ENCODE results near the gene GABRB1. TPM values are rescaled to one million over a fixed set of nuclear protein-coding genes. Genes with fewer than 3 reads are reported as not detected.

The GABRB1 gene
- total and polyA plus RNA-seq, 2 experiments from 2014 or later = 0.26 to 0.97 TPM

DNA sequence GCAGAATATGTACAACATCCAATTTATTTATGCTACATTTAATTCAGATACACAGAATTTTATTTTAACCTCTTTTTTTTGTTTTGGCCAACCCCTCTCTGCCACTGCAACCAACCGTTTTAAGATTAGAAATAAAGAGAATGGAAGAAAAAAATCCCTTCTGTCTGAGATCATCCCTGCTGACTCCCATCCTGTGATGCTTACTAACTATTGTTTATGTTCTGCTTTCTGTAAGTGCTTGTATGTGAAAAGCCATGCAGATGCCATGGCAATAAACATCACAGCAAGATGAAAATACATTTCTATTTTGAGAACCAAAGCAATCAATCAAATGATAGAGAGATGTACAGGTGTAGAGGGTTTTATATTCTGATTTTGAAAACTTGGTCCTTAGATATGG is 70.1 kb downstream of the GABRB1 start (continued):
- TF ChIP-seq, protein P1, sequence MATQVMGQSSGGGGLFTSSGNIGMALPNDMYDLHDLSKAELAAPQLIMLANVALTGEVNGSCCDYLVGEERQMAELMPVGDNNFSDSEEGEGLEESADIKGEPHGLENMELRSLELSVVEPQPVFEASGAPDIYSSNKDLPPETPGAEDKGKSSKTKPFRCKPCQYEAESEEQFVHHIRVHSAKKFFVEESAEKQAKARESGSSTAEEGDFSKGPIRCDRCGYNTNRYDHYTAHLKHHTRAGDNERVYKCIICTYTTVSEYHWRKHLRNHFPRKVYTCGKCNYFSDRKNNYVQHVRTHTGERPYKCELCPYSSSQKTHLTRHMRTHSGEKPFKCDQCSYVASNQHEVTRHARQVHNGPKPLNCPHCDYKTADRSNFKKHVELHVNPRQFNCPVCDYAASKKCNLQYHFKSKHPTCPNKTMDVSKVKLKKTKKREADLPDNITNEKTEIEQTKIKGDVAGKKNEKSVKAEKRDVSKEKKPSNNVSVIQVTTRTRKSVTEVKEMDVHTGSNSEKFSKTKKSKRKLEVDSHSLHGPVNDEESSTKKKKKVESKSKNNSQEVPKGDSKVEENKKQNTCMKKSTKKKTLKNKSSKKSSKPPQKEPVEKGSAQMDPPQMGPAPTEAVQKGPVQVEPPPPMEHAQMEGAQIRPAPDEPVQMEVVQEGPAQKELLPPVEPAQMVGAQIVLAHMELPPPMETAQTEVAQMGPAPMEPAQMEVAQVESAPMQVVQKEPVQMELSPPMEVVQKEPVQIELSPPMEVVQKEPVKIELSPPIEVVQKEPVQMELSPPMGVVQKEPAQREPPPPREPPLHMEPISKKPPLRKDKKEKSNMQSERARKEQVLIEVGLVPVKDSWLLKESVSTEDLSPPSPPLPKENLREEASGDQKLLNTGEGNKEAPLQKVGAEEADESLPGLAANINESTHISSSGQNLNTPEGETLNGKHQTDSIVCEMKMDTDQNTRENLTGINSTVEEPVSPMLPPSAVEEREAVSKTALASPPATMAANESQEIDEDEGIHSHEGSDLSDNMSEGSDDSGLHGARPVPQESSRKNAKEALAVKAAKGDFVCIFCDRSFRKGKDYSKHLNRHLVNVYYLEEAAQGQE (IDR thresholded peaks at IDR 0.05; ENCODE audit: unreplicated experiment) = no peak
- TF ChIP-seq, protein P2, sequence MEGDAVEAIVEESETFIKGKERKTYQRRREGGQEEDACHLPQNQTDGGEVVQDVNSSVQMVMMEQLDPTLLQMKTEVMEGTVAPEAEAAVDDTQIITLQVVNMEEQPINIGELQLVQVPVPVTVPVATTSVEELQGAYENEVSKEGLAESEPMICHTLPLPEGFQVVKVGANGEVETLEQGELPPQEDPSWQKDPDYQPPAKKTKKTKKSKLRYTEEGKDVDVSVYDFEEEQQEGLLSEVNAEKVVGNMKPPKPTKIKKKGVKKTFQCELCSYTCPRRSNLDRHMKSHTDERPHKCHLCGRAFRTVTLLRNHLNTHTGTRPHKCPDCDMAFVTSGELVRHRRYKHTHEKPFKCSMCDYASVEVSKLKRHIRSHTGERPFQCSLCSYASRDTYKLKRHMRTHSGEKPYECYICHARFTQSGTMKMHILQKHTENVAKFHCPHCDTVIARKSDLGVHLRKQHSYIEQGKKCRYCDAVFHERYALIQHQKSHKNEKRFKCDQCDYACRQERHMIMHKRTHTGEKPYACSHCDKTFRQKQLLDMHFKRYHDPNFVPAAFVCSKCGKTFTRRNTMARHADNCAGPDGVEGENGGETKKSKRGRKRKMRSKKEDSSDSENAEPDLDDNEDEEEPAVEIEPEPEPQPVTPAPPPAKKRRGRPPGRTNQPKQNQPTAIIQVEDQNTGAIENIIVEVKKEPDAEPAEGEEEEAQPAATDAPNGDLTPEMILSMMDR (conservative IDR thresholded peaks at IDR 0.05; ENCODE audit: low read depth in 2 of 2) = no peak

DNA sequence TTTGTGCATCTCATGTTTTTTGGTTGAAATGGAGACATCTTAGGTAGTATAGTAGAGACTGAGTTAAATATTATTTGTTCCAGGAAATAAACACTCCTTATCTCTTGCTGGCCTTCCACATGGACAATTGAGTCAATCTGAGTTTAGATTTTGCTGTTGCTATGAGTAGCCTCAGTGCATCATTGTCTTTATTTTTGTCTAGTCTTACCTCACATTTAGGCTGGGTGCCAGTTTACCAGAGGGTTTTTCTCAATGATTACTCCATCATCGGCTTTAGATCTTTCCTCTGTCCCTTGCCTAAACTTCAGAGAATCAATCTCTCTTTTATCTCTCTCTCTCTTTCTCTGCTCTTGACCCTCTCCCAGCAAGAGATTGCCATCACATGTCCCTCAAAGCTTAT is 73.6 kb downstream of the GABRB1 start:
- Mint-ChIP-seq H3K4me1 (no peaks in the 10 kb centered on the region), H3K9me3 (no peaks in the 10 kb centered on the region), H3K4me3 (no peak overlapping the region), H3K27me3 (ENCODE audit: insufficient read depth, low read depth, poor library complexity) (no peaks in the 10 kb centered on the region), H3K27ac (no peak overlapping the region), H3K36me3 (ENCODE audit: low read depth) (no peaks in the 10 kb centered on the region)
- H4K20me1 ChIP-seq (replicated peaks; ENCODE audit: insufficient read depth) = no peaks in the 10 kb centered on the region
- no peaks in the 10 kb centered on the region for H3K4me1 ChIP-seq (ENCODE audit: insufficient read depth)
- no peak overlapping the region for H3K4me3 ChIP-seq
- no peak overlapping the region for H3K27ac ChIP-seq (ENCODE audit: low read depth)
- no peak for DNase-seq (ENCODE audit: low spot score)
- no peaks in the 10 kb centered on the region for H3K9me2 ChIP-seq (ENCODE audit: insufficient read depth)
- no peak for ATAC-seq
- H3K4me2 ChIP-seq = no peak overlapping the region
- no peaks in the 10 kb centered on the region for H3K36me3 ChIP-seq (ENCODE audit: insufficient read depth)
- H3K79me2 ChIP-seq (replicated peaks; ENCODE audit: insufficient read depth) = no peaks in the 10 kb centered on the region
- H2AFZ ChIP-seq = no peak overlapping the region
- H3F3A ChIP-seq (replicated peaks; ENCODE audit: low read depth) = no peaks in the 10 kb centered on the region
- H3K27me3 ChIP-seq (ENCODE audit: insufficient read depth) = no peaks in the 10 kb centered on the region
- TF ChIP-seq CREB1 (CRISPR knock-in tag; IDR thresholded peaks at IDR 0.05; ENCODE audit: low read depth) = no peak
- TF ChIP-seq, protein P1 (IDR thresholded peaks at IDR 0.05; ENCODE audit: unreplicated experiment) = no peak
- TF ChIP-seq, protein P3, sequence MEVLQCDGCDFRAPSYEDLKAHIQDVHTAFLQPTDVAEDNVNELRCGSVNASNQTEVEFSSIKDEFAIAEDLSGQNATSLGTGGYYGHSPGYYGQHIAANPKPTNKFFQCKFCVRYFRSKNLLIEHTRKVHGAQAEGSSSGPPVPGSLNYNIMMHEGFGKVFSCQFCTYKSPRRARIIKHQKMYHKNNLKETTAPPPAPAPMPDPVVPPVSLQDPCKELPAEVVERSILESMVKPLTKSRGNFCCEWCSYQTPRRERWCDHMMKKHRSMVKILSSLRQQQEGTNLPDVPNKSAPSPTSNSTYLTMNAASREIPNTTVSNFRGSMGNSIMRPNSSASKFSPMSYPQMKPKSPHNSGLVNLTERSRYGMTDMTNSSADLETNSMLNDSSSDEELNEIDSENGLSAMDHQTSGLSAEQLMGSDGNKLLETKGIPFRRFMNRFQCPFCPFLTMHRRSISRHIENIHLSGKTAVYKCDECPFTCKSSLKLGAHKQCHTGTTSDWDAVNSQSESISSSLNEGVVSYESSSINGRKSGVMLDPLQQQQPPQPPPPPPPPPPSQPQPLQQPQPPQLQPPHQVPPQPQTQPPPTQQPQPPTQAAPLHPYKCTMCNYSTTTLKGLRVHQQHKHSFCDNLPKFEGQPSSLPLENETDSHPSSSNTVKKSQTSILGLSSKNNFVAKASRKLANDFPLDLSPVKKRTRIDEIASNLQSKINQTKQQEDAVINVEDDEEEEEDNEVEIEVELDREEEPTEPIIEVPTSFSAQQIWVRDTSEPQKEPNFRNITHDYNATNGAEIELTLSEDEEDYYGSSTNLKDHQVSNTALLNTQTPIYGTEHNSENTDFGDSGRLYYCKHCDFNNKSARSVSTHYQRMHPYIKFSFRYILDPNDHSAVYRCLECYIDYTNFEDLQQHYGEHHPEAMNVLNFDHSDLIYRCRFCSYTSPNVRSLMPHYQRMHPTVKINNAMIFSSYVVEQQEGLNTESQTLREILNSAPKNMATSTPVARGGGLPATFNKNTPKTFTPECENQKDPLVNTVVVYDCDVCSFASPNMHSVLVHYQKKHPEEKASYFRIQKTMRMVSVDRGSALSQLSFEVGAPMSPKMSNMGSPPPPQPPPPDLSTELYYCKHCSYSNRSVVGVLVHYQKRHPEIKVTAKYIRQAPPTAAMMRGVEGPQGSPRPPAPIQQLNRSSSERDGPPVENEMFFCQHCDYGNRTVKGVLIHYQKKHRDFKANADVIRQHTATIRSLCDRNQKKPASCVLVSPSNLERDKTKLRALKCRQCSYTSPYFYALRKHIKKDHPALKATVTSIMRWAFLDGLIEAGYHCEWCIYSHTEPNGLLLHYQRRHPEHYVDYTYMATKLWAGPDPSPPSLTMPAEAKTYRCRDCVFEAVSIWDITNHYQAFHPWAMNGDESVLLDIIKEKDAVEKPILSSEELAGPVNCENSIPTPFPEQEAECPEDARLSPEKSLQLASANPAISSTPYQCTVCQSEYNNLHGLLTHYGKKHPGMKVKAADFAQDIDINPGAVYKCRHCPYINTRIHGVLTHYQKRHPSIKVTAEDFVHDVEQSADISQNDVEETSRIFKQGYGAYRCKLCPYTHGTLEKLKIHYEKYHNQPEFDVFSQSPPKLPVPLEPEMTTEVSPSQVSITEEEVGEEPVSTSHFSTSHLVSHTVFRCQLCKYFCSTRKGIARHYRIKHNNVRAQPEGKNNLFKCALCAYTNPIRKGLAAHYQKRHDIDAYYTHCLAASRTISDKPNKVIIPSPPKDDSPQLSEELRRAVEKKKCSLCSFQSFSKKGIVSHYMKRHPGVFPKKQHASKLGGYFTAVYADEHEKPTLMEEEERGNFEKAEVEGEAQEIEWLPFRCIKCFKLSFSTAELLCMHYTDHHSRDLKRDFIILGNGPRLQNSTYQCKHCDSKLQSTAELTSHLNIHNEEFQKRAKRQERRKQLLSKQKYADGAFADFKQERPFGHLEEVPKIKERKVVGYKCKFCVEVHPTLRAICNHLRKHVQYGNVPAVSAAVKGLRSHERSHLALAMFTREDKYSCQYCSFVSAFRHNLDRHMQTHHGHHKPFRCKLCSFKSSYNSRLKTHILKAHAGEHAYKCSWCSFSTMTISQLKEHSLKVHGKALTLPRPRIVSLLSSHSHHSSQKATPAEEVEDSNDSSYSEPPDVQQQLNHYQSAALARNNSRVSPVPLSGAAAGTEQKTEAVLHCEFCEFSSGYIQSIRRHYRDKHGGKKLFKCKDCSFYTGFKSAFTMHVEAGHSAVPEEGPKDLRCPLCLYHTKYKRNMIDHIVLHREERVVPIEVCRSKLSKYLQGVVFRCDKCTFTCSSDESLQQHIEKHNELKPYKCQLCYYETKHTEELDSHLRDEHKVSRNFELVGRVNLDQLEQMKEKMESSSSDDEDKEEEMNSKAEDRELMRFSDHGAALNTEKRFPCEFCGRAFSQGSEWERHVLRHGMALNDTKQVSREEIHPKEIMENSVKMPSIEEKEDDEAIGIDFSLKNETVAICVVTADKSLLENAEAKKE (CRISPR knock-in tag; IDR thresholded peaks at IDR 0.05) = no peak
- TF ChIP-seq ZNF331 (CRISPR knock-in tag; IDR thresholded peaks at IDR 0.05; ENCODE audit: low read depth) = no peak
- TF ChIP-seq EZH2 (IDR thresholded peaks at IDR 0.05; ENCODE audit: low read depth, unreplicated experiment) = no peak
- no peak for TF ChIP-seq EZH2phosphoT487 (IDR thresholded peaks at IDR 0.05; ENCODE audit: unreplicated experiment)
- TF ChIP-seq, protein P4, sequence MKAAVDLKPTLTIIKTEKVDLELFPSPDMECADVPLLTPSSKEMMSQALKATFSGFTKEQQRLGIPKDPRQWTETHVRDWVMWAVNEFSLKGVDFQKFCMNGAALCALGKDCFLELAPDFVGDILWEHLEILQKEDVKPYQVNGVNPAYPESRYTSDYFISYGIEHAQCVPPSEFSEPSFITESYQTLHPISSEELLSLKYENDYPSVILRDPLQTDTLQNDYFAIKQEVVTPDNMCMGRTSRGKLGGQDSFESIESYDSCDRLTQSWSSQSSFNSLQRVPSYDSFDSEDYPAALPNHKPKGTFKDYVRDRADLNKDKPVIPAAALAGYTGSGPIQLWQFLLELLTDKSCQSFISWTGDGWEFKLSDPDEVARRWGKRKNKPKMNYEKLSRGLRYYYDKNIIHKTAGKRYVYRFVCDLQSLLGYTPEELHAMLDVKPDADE (IDR thresholded peaks at IDR 0.05) = no peak

All from GM23338 (cell line).